ENCODE results near the gene BRAT1. TPM values are rescaled to one million over a fixed set of nuclear protein-coding genes. Genes with fewer than 3 reads are reported as not detected.

BRAT1 gene
- total and polyA plus RNA-seq, 2 experiments from 2014 or later = 32.5 to 76.8 TPM

- peaks cover 8% of the 10 kb centered on the region for H3K27me3 Mint-ChIP-seq (ENCODE audit: insufficient read depth, low read depth, poor library complexity)
- no peak for ATAC-seq
- H3K9me3 Mint-ChIP-seq = no peaks in the 10 kb centered on the region
- Histone ChIP-seq H3F3A (replicated peaks; ENCODE audit: low read depth) (no peaks in the 10 kb centered on the region), H3K27me3 (ENCODE audit: insufficient read depth) (no peaks in the 10 kb centered on the region), H4K20me1 (replicated peaks; ENCODE audit: insufficient read depth) (no peaks in the 10 kb centered on the region), H2AFZ (no peak overlapping the region), H3K4me2 (no peak overlapping the region), H3K79me2 (replicated peaks; ENCODE audit: insufficient read depth) (no peaks in the 10 kb centered on the region), H3K9me2 (ENCODE audit: insufficient read depth) (no peaks in the 10 kb centered on the region), H3K4me1 (ENCODE audit: insufficient read depth) (no peaks in the 10 kb centered on the region), H3K36me3 (ENCODE audit: insufficient read depth) (no peaks in the 10 kb centered on the region), H3K4me3 (no peak overlapping the region), H3K27ac (ENCODE audit: low read depth) (0 out of 2 replicates have a peak overlapping the region, but pooled peaks have one; percentile 50)
- no peaks in the 10 kb centered on the region; the same call in 2 of the 3 replicates for H3K36me3 Mint-ChIP-seq (ENCODE audit: low read depth)
- no peak for TF ChIP-seq ETS1 (IDR thresholded peaks at IDR 0.05)
- no peak for TF ChIP-seq CREB1 (CRISPR knock-in tag; IDR thresholded peaks at IDR 0.05; ENCODE audit: low read depth)
- no peak for TF ChIP-seq NANOG (IDR thresholded peaks at IDR 0.05; ENCODE audit: borderline replicate concordance)
- no peak for TF ChIP-seq EZH2phosphoT487 (IDR thresholded peaks at IDR 0.05; ENCODE audit: unreplicated experiment)
- no peak for TF ChIP-seq STAT1 (IDR thresholded peaks at IDR 0.05; ENCODE audit: unreplicated experiment)
- no peak for TF ChIP-seq CTCF (conservative IDR thresholded peaks at IDR 0.05; ENCODE audit: low read depth in 2 of 2)
- TF ChIP-seq JUNB (IDR thresholded peaks at IDR 0.05; ENCODE audit: unreplicated experiment) = no peak
- no peak for TF ChIP-seq ZNF331 (CRISPR knock-in tag; IDR thresholded peaks at IDR 0.05; ENCODE audit: low read depth)
- no peak for TF ChIP-seq EZH2 (IDR thresholded peaks at IDR 0.05; ENCODE audit: low read depth, unreplicated experiment)
- TF ChIP-seq ZNF462 (CRISPR knock-in tag; IDR thresholded peaks at IDR 0.05) = no peak
- no peak for TF ChIP-seq REST (IDR thresholded peaks at IDR 0.05; ENCODE audit: unreplicated experiment)
- no peak for TF ChIP-seq POLR2AphosphoS5 (IDR thresholded peaks at IDR 0.05; ENCODE audit: low read depth)
- H3K4me3 Mint-ChIP-seq = no peak overlapping the region
- DNase-seq (ENCODE audit: low spot score) = no peak
- H3K27ac Mint-ChIP-seq = no peak overlapping the region; the same call in 1 of the 2 replicates
- H3K4me1 Mint-ChIP-seq = peaks cover 5% of the 10 kb centered on the region; the same call in 2 of the 3 replicates
These were observed 22.8 kb upstream of the BRAT1 start for GRCh38 chr7:2577914-2578680.
